GM12878 (cell line): ENCODE data around the gene JRKL. TPM values are rescaled to one million over a fixed set of nuclear protein-coding genes. Genes with fewer than 3 reads are reported as not detected.
"Not testable (repeated sequence)": the region's sequence is repeated elsewhere in the genome, so short reads cannot be mapped to it uniquely, and the experiment has no call there.

Source experiments
- ATAC-seq: fragments of 200-7000 bp; cut with Tn5 transposase; 3 replicates; pipeline ENCODE4 v1.9.1; 2020; ENCODE audit warnings: mild to moderate bottlenecking, moderate library complexity
- BruUV-seq: library from RNA; stranded (reverse); fragments of 400-500 nt; replicated peaks from 2 replicates; lab custom pipeline; 2021; lab: Mats Ljungman, UMichigan
- CTCF ChIA-PET: fragments of 300-600 bp; sonication (Branson Sonifier 250); formaldehyde crosslinking; extraction: SDS; loops from one replicate; lab custom pipeline; 2021; ENCODE audit warnings: inconsistent platforms; lab: Yijun Ruan, JAX
- POLR2A ChIA-PET: fragments of 350-600 bp; formaldehyde crosslinking; extraction: SDS; loops from one replicate; lab custom pipeline; 2021; ENCODE audit warnings: inconsistent platforms; lab: Charles Lee
- RAD21 ChIA-PET: fragments of 300-600 bp; sonication (Branson Sonifier 250); formaldehyde crosslinking; loops from one replicate; lab custom pipeline; 2023; ENCODE audit warnings: antibody characterized with exemption; ENCODE audit not compliant: unreplicated experiment; lab: Charles Lee
- SMC1A ChIA-PET: fragments of 300-600 bp; sonication (Branson Sonifier 250); formaldehyde crosslinking; loops from one replicate; lab custom pipeline; 2023; ENCODE audit not compliant: unreplicated experiment, uncharacterized antibody; lab: Charles Lee
- DNase-seq: peaks from one replicate; pipeline ENCODE4 v3.0.0-alpha.2; 2011; ENCODE audit warnings: low read depth, low spot score
- FAIRE-seq: peaks from 3 replicates; lab custom pipeline; 2011; peaks lifted over from hg19 to GRCh38; lab: Jason Lieb, UNC
- H2AFZ ChIP-seq: 2 replicates; pipeline ENCODE4 v1.6.0; 2011; ENCODE audit warnings: low read depth, low read length, control low read depth; ENCODE audit not compliant: control insufficient read depth
- H3K27ac ChIP-seq: 2 replicates; pipeline ENCODE4 v1.5.1; 2011; ENCODE audit warnings: control low read depth; ENCODE audit not compliant: control insufficient read depth, insufficient read depth
- H3K27me3 ChIP-seq, 2 experiments: replicated peaks in 1 of 2; 2 replicates each; pipeline versions ENCODE4 v1.6.0 to v1.6.1; 2011; ENCODE audit warnings: low read length in 1 of 2; ENCODE audit not compliant: control insufficient read depth in 2 of 2, insufficient read depth in 2 of 2
- H3K36me3 ChIP-seq, 2 experiments: 2 replicates each; pipeline ENCODE4 v1.5.1; 2011; ENCODE audit warnings: low read length in 1 of 2; ENCODE audit not compliant: control insufficient read depth in 2 of 2, insufficient read depth in 2 of 2
- H3K4me1 ChIP-seq: 2 replicates; pipeline ENCODE4 v1.6.1; 2011; ENCODE audit warnings: mild to moderate bottlenecking, low read length, moderate library complexity, mixed read lengths; ENCODE audit not compliant: control insufficient read depth, insufficient read depth
- H3K4me2 ChIP-seq: 2 replicates; pipeline ENCODE4 v1.6.0; 2011; ENCODE audit warnings: control low read depth; ENCODE audit not compliant: control insufficient read depth, insufficient read depth
- H3K4me3 ChIP-seq: fragments of 200-600 bp; sonication (generic); 2 replicates; pipeline ENCODE4 v1.5.1; 2016
- H3K79me2 ChIP-seq: 2 replicates; pipeline ENCODE4 v1.6.0; 2011; ENCODE audit warnings: low read length; ENCODE audit not compliant: control insufficient read depth, insufficient read depth
- H3K9ac ChIP-seq: 2 replicates; pipeline ENCODE4 v1.8.0; 2011; ENCODE audit warnings: low read length, control low read depth, mixed read lengths; ENCODE audit not compliant: control insufficient read depth, insufficient read depth
- H3K9me3 ChIP-seq: replicated peaks from 3 replicates; pipeline ENCODE4 v1.5.1; 2011; ENCODE audit warnings: mild to moderate bottlenecking, low read length; ENCODE audit not compliant: control insufficient read depth, insufficient read depth
- H4K20me1 ChIP-seq: 2 replicates; pipeline ENCODE4 v1.6.0; 2011; ENCODE audit not compliant: control insufficient read depth, insufficient read depth
- BACH1 ChIP-seq: fragments of 450-650 bp; IDR thresholded peaks from 2 replicates; pipeline ENCODE4 v1.6.1; 2017; ENCODE audit warnings: mild to moderate bottlenecking, borderline replicate concordance
- FOXM1 ChIP-seq: IDR thresholded peaks from 2 replicates; pipeline ENCODE4 v1.6.1; 2012; ENCODE audit warnings: low read depth, mild to moderate bottlenecking, inconsistent platforms, low read length, moderate library complexity
- NR2C1 ChIP-seq: fragments of 450-650 bp; IDR thresholded peaks from 2 replicates; pipeline ENCODE4 v1.6.1; 2017; ENCODE audit warnings: antibody characterized with exemption, mild to moderate bottlenecking, moderate library complexity
- PAX5 ChIP-seq: IDR thresholded peaks from 2 replicates; pipeline ENCODE4 v1.6.1; 2011; ENCODE audit warnings: low read depth, low read length, borderline replicate concordance
- SPI1 ChIP-seq: IDR thresholded peaks from 2 replicates; pipeline ENCODE4 v1.6.1; 2011; ENCODE audit warnings: low read depth, mild to moderate bottlenecking, low read length, moderate library complexity, borderline replicate concordance; ENCODE audit not compliant: insufficient read depth
- ZNF207 ChIP-seq: fragments of 450-650 bp; IDR thresholded peaks from 2 replicates; pipeline ENCODE4 v1.6.1; 2014; ENCODE audit warnings: antibody characterized with exemption, mild to moderate bottlenecking, borderline replicate concordance
- WGBS: methylation state at CpG from one replicate; pipeline ENCODE4 v1.1.6; 2016; ENCODE audit warnings: low lambda C conversion rate; ENCODE audit not compliant: insufficient replicate concordance, insufficient coverage; ENCODE audit errors: missing lambda C conversion rate; 5-methylcytosine and 5-hydroxymethylcytosine counted together
- in situ Hi-C: fragments of 300-500 bp; cut with MboI; formaldehyde crosslinking; loops from 9 replicates; pipeline ENCODE4 v1.14.3; 2018; ENCODE audit warnings: mixed read lengths
- intact Hi-C: fragments of 100-400 bp; cut with micrococcal nuclease; formaldehyde crosslinking; loops from one replicate; pipeline ENCODE4 v1.14.2; 2022; ENCODE audit not compliant: unreplicated experiment
- polyA plus RNA-seq, 11 experiments: library from polyadenylated mRNA; depleted of rRNA in 4 of 11; unstranded in 6 of 11; stranded (reverse) in 5 of 11; fragments of >200 nt; fragmentation: Nextera tagmentation in 4 of 11; fragmentation: Illumina TruSeq in 1 of 11; extraction: Ambion mirVana in 4 of 11; extraction: Trizol in 1 of 11; gene quantifications; 1 replicate in 1 of 11; 2 replicates in 10 of 11; pipeline versions ENCODE4 v1.2.1 to v1.2.3, GENCODE V29; 2011 to 2016; ENCODE audit warnings: inconsistent platforms in 2 of 11, missing spikeins in 2 of 11, low read depth in 1 of 11
- total RNA-seq, 4 experiments: library from RNA; depleted of rRNA in 3 of 4; stranded (reverse); fragments of >200 nt in 3 of 4; fragmentation: Illumina TruSeq in 1 of 4; extraction: Trizol in 1 of 4; gene quantifications; 2 replicates each; pipeline versions ENCODE4 v1.2.1 to v1.2.3, GENCODE V29; 2013 to 2021
- TF ChIP-seq, protein P1 (sequence below): IDR thresholded peaks from 2 replicates; pipeline ENCODE4 v1.6.1; 2012; ENCODE audit warnings: low read depth, low read length, improper control_type of control experiment
- TF ChIP-seq, protein P2 (sequence below): fragments of 450-650 bp; conservative IDR thresholded peaks from 2 replicates; pipeline ENCODE4 v1.6.1; 2017; ENCODE audit warnings: mild to moderate bottlenecking, moderate library complexity

JRKL gene
- total and polyA plus RNA-seq, 10 of the 15 experiments (the other 5 are each of a cell fraction or from before 2014, with no cell fraction given) = 3.8 to 12.4 (median 8.5) TPM

DNA sequence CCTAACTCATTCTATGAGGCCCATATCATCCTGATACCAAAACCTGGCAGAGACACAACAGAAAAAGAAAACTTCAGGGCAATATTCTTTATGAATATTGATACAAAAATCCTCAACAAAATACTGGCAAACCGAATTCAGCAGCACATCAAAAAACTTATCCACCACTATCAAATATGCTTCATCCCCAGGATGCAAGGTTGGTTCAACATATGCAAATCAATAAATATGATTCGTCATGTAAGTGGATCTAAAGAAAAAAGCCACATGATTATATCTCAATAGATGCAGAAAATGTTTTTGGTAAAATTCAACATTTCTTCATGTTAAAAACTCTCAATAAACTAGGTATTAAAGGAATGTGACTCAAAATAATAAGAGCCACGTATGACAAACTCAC, 40.9 kb downstream of the JRKL start:
- H3K79me2 ChIP-seq = no peaks in the 10 kb centered on the region
- CTCF ChIA-PET = interaction anchor here (1.4 kb wide), 1 partner anchor 595 kb away, joined by 5 read pairs; no protein-coding TSS in a partner anchor
- SMC1A ChIA-PET = interaction anchor here (0.7 to 0.8 kb wide), 2 partner anchors 33 to 582 kb away, joined by 3 read pairs; no protein-coding TSS in a partner anchor
- H3K9me3 ChIP-seq = no peaks in the 10 kb centered on the region
- H3K4me2 ChIP-seq = no peak overlapping the region
- H4K20me1 ChIP-seq = no peaks in the 10 kb centered on the region
- no peaks in the 10 kb centered on the region; a peak in 1 of 4 replicates for H3K27me3 ChIP-seq
- H3K9ac ChIP-seq = no peak overlapping the region
- H3K27ac ChIP-seq = no peak overlapping the region
- H3K4me3 ChIP-seq = no peak overlapping the region
- no peak for DNase-seq
- WGBS = 2% methylated on average over 3 of the region's 3 CpGs
- in situ Hi-C loops = no loop called here
- intact Hi-C loops = no loop called here
- no peaks in the 10 kb centered on the region for H3K4me1 ChIP-seq
- BruUV-seq = no TSS peak
- no peak for TF ChIP-seq BACH1
- TF ChIP-seq FOXM1 = no peak
- TF ChIP-seq PAX5 = no peak
- TF ChIP-seq ZNF207 = no peak
- TF ChIP-seq SPI1 = no peak
- TF ChIP-seq, protein P1, sequence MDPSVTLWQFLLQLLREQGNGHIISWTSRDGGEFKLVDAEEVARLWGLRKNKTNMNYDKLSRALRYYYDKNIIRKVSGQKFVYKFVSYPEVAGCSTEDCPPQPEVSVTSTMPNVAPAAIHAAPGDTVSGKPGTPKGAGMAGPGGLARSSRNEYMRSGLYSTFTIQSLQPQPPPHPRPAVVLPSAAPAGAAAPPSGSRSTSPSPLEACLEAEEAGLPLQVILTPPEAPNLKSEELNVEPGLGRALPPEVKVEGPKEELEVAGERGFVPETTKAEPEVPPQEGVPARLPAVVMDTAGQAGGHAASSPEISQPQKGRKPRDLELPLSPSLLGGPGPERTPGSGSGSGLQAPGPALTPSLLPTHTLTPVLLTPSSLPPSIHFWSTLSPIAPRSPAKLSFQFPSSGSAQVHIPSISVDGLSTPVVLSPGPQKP = no peak
- no peak for TF ChIP-seq NR2C1
- TF ChIP-seq, protein P2, sequence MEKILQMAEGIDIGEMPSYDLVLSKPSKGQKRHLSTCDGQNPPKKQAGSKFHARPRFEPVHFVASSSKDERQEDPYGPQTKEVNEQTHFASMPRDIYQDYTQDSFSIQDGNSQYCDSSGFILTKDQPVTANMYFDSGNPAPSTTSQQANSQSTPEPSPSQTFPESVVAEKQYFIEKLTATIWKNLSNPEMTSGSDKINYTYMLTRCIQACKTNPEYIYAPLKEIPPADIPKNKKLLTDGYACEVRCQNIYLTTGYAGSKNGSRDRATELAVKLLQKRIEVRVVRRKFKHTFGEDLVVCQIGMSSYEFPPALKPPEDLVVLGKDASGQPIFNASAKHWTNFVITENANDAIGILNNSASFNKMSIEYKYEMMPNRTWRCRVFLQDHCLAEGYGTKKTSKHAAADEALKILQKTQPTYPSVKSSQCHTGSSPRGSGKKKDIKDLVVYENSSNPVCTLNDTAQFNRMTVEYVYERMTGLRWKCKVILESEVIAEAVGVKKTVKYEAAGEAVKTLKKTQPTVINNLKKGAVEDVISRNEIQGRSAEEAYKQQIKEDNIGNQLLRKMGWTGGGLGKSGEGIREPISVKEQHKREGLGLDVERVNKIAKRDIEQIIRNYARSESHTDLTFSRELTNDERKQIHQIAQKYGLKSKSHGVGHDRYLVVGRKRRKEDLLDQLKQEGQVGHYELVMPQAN = no peak
- TF ChIP-seq, all 136 proteins: peak for 0
- no peak for ATAC-seq
- no peaks in the 10 kb centered on the region for H3K36me3 ChIP-seq
- no peak overlapping the region for H2AFZ ChIP-seq
- RAD21 ChIA-PET = interaction anchor here (1.1 kb wide), 1 partner anchor 594 kb away, joined by 5 read pairs; no protein-coding TSS in a partner anchor
- no peak for FAIRE-seq
- POLR2A ChIA-PET = interaction anchor here (0.6 kb wide), 1 partner anchor 1200 kb away, joined by 3 read pairs; the partner anchor contains the start of gene SESN3

DNA sequence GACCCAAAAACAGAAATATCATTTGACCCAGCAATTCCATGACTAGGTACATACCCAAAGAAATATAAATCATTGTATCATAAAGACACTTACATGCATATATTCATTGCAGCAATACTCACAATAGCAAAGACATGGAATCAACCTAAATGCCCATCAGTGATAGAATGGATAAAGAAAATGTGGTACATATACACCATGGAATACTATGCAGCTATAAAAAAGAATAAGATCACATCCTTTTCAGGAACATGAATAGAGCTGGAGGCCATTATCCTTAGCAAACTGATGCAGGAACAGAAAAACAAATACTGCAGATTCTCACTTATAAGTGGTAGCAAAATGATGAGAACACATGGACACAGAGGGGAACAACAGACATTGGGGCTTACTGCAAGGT, 42.8 kb downstream of the JRKL start:
- H3K4me3 ChIP-seq, RAD21 ChIA-PET, SMC1A ChIA-PET, H3K4me2 ChIP-seq, H4K20me1 ChIP-seq, ATAC-seq, in situ Hi-C loops, H3K27ac ChIP-seq, H3K9me3 ChIP-seq, H3K36me3 ChIP-seq, BruUV-seq, H2AFZ ChIP-seq, POLR2A ChIA-PET, H3K27me3 ChIP-seq, intact Hi-C loops, H3K9ac ChIP-seq, DNase-seq, H3K79me2 ChIP-seq, H3K4me1 ChIP-seq: not testable (repeated sequence)
- CTCF ChIA-PET = interaction anchor here (2.3 kb wide), 1 partner anchor 31 kb away, joined by 5 read pairs; no protein-coding TSS in a partner anchor
- peak; percentile 78 for FAIRE-seq
